PC-3 (cell line): ENCODE measurements around the gene PDGFB. TPM values are rescaled to one million over a fixed set of nuclear protein-coding genes. Genes with fewer than 3 reads are reported as not detected.

Experiments
- ATAC-seq: fragments of 200-7000 bp; cut with Tn5 transposase; 2 replicates; pipeline ENCODE4 v1.9.1; 2020; ENCODE audit warnings: mild to moderate bottlenecking, moderate library complexity
- BruUV-seq: library from RNA; stranded (reverse); fragments of 400-500 nt; replicated peaks from 2 replicates; lab custom pipeline; 2021; lab: Mats Ljungman, UMichigan
- CTCF ChIA-PET: fragments of 300-600 bp; sonication (Branson Sonifier 250); formaldehyde crosslinking; loops from one replicate; lab custom pipeline; 2022; ENCODE audit warnings: antibody characterized with exemption; lab: Charles Lee
- POLR2A ChIA-PET: fragments of 300-600 bp; sonication (Branson Sonifier 250); formaldehyde crosslinking; loops from one replicate; lab custom pipeline; 2022; ENCODE audit warnings: antibody characterized with exemption; ENCODE audit not compliant: unreplicated experiment; lab: Charles Lee
- DNase-seq: peaks from one replicate; pipeline ENCODE4 v3.0.0-alpha.2; 2015
- H2AFZ ChIP-seq: fragments of 300-600 bp; sonication (generic); 2 replicates; pipeline ENCODE4 v1.6.0; 2016; ENCODE audit warnings: antibody characterized with exemption, low read length
- H3F3A ChIP-seq: fragments of 300-600 bp; sonication (generic); one replicate; pipeline ENCODE4 v1.6.0; 2017; ENCODE audit warnings: antibody characterized with exemption, low read length, control low read depth, mild to moderate bottlenecking; ENCODE audit not compliant: unreplicated experiment
- H3K27ac ChIP-seq: fragments of 300-600 bp; sonication (generic); 2 replicates; pipeline ENCODE4 v1.5.1; 2016; ENCODE audit warnings: mild to moderate bottlenecking, low read length
- H3K27me3 ChIP-seq: fragments of 300-600 bp; sonication (generic); 2 replicates; pipeline ENCODE4 v1.6.1; 2016; ENCODE audit warnings: low read length, mixed read lengths
- H3K36me3 ChIP-seq: fragments of 300-600 bp; sonication (generic); 2 replicates; pipeline ENCODE4 v1.6.1; 2016; ENCODE audit warnings: low read depth, mixed run types, low read length, mixed read lengths
- H3K4me1 ChIP-seq: fragments of 300-600 bp; sonication (generic); 2 replicates; pipeline ENCODE4 v1.5.1; 2016; ENCODE audit warnings: low read length; ENCODE audit not compliant: insufficient read depth
- H3K4me2 ChIP-seq: fragments of 300-600 bp; sonication (generic); 2 replicates; pipeline ENCODE4 v1.6.0; 2016; ENCODE audit warnings: low read length
- H3K4me3 ChIP-seq: fragments of 300-600 bp; sonication (generic); 2 replicates; pipeline ENCODE4 v1.5.1; 2016; ENCODE audit warnings: mild to moderate bottlenecking, low read length, mixed read lengths
- H3K79me2 ChIP-seq: fragments of 300-600 bp; sonication (generic); 2 replicates; pipeline ENCODE4 v1.6.1; 2017; ENCODE audit warnings: low read length, mixed read lengths
- H3K9ac ChIP-seq: fragments of 300-600 bp; sonication (generic); 2 replicates; pipeline ENCODE4 v1.6.0; 2016; ENCODE audit warnings: mild to moderate bottlenecking, low read length
- H3K9me2 ChIP-seq: fragments of 300-600 bp; sonication (generic); replicated peaks from 2 replicates; pipeline ENCODE4 v1.6.1; 2016; ENCODE audit warnings: mixed run types, low read length, mixed read lengths
- H3K9me3 ChIP-seq: fragments of 300-600 bp; sonication (generic); 2 replicates; pipeline ENCODE4 v1.6.1; 2016; ENCODE audit warnings: low read length, mixed read lengths
- H4K20me1 ChIP-seq: fragments of 300-600 bp; sonication (generic); 2 replicates; pipeline ENCODE4 v1.6.1; 2016; ENCODE audit warnings: low read length, mixed read lengths
- CTCF ChIP-seq: fragments of 300-600 bp; sonication (generic); conservative IDR thresholded peaks from 2 replicates; pipeline ENCODE4 v1.5.1; 2017; ENCODE audit warnings: antibody characterized with exemption, low read depth, mild to moderate bottlenecking, low read length
- EZH2 ChIP-seq: fragments of 300-600 bp; sonication (generic); IDR thresholded peaks from one replicate; pipeline ENCODE4 v1.6.1; 2017; ENCODE audit warnings: antibody characterized with exemption, mild to moderate bottlenecking, low read length; ENCODE audit not compliant: unreplicated experiment
- EZH2phosphoT487 ChIP-seq: fragments of 300-600 bp; sonication (generic); IDR thresholded peaks from 2 replicates; pipeline ENCODE4 v1.6.1; 2018; ENCODE audit warnings: mild to moderate bottlenecking, antibody characterized with exemption, low read length, borderline replicate concordance
- intact Hi-C: fragments of 100-400 bp; cut with micrococcal nuclease; formaldehyde crosslinking; loops from 2 replicates; pipeline ENCODE4 v1.9.0; 2023
- total RNA-seq: library from RNA; depleted of rRNA; stranded (reverse); fragments of >200 nt; gene quantifications from 2 replicates; pipeline ENCODE4 v1.2.3, GENCODE V29; 2014

The PDGFB gene
- total RNA-seq, 1 experiment from 2014 or later = 33.1 TPM

- H3K4me3 ChIP-seq = no peak overlapping the region
- H3K27ac ChIP-seq = no peak overlapping the region
- no peaks in the 10 kb centered on the region for H3K9me2 ChIP-seq
- H3K79me2 ChIP-seq = peaks cover 31% of the 10 kb centered on the region
- BruUV-seq = no TSS peak
- ChIA-PET CTCF (no interaction called here), POLR2A (no interaction called here)
- no peaks in the 10 kb centered on the region for H3F3A ChIP-seq
- no peak overlapping the region for H3K9ac ChIP-seq
- TF ChIP-seq CTCF (no peak), EZH2 (no peak), EZH2phosphoT487 (no peak)
- H3K4me2 ChIP-seq = no peak overlapping the region
- intact Hi-C loops = no loop called here
- H2AFZ ChIP-seq = no peak overlapping the region
- DNase-seq = no peak
- no peaks in the 10 kb centered on the region for H3K27me3 ChIP-seq
- H4K20me1 ChIP-seq = 0 out of 2 replicates have a peak, but pooled peaks cover 3% of the 10 kb centered on the region
- H3K36me3 ChIP-seq = no peaks in the 10 kb centered on the region; the same call in 1 of the 2 replicates
- no peaks in the 10 kb centered on the region for H3K4me1 ChIP-seq
- H3K9me3 ChIP-seq = no peaks in the 10 kb centered on the region
- ATAC-seq = no peak
Measured at GRCh38 chr22:39232806-39233709, 11.7 kb downstream of the PDGFB start.

GRCh38 chr22:39232246-39232645, 12.5 kb downstream of the PDGFB start:
- TF ChIP-seq CTCF = no peak
- TF ChIP-seq EZH2phosphoT487 = no peak
- TF ChIP-seq EZH2 = no peak
- H4K20me1 ChIP-seq = no peaks in the 10 kb centered on the region
- no TSS peak for BruUV-seq
- no peak overlapping the region for H3K4me2 ChIP-seq
- H3K4me3 ChIP-seq = no peak overlapping the region
- H3K9me2 ChIP-seq = no peaks in the 10 kb centered on the region
- no peak for ATAC-seq
- ChIA-PET CTCF (no interaction called here), POLR2A (no interaction called here)
- no peak overlapping the region for H2AFZ ChIP-seq
- H3K27me3 ChIP-seq = no peaks in the 10 kb centered on the region
- H3K4me1 ChIP-seq = no peaks in the 10 kb centered on the region
- H3K36me3 ChIP-seq = no peaks in the 10 kb centered on the region; the same call in 1 of the 2 replicates
- no peaks in the 10 kb centered on the region for H3F3A ChIP-seq
- H3K27ac ChIP-seq = no peak overlapping the region
- no peaks in the 10 kb centered on the region for H3K9me3 ChIP-seq
- H3K9ac ChIP-seq = no peak overlapping the region
- H3K79me2 ChIP-seq = peaks cover 23% of the 10 kb centered on the region
- intact Hi-C loops = no loop called here
- no peak for DNase-seq
